H1 (cell line): Measurements from ENCODE around the gene LPP. TPM values are rescaled to one million over a fixed set of nuclear protein-coding genes. Genes with fewer than 3 reads are reported as not detected.

Experiments
- ATF3 ChIP-seq: IDR thresholded peaks from 2 replicates; pipeline ENCODE4 v1.6.1; 2011; ENCODE audit warnings: low read depth, mild to moderate bottlenecking, low read length; ENCODE audit not compliant: insufficient read depth
- CBX8 ChIP-seq: fragments of 300-800, 300-1000 bp; sonication (generic); IDR thresholded peaks from 2 replicates; pipeline ENCODE4 v1.7.1; 2016; ENCODE audit warnings: low read depth, low read length, borderline replicate concordance
- CHD1 ChIP-seq: IDR thresholded peaks from 2 replicates; pipeline ENCODE4 v1.6.1; 2012; ENCODE audit warnings: low read depth, low read length, improper control_type of control experiment
- CREB1 ChIP-seq: IDR thresholded peaks from 2 replicates; pipeline ENCODE4 v1.6.1; 2012; ENCODE audit warnings: inconsistent platforms
- HDAC6 ChIP-seq: IDR thresholded peaks from one replicate; pipeline ENCODE4 v1.7.1; 2012; ENCODE audit warnings: low read depth, mild to moderate bottlenecking, inconsistent platforms, low read length, moderate library complexity
- JUND ChIP-seq: IDR thresholded peaks from 2 replicates; pipeline ENCODE4 v1.6.1; 2011; ENCODE audit warnings: mild to moderate bottlenecking, improper control_type of control experiment, low read length
- YY1 ChIP-seq: IDR thresholded peaks from 2 replicates; pipeline ENCODE4 v1.6.1; 2011; ENCODE audit warnings: low read depth, mild to moderate bottlenecking, low read length
- polyA plus RNA-seq, 7 experiments: library from polyadenylated mRNA; depleted of rRNA in 3 of 7; stranded (reverse) in 5 of 7; unstranded in 2 of 7; fragments of >200 nt in 5 of 7; fragments of 200-250 nt in 2 of 7; gene quantifications; 1 replicate in 5 of 7; 2 replicates in 1 of 7; 4 replicates in 1 of 7; pipeline versions ENCODE4 v1.2.1 to v1.2.3, GENCODE V29; 2011 to 2013; ENCODE audit warnings: missing spikeins in 2 of 7, mixed read lengths in 2 of 7
- total RNA-seq: library from RNA; stranded (reverse); fragmentation: NEBNext Ultra II Directional; extraction: Animal tissue kit (Norgen Biotek cat#: 25700); gene quantifications from 2 replicates; pipeline ENCODE4 v1.2.1, GENCODE V29; 2021

The LPP gene
- total and polyA plus RNA-seq, 2 of the 8 experiments (the other 6 are each of a cell fraction or from before 2014, with no cell fraction given): 10.0 to 53.3 TPM

GRCh38 chr3:188191460-188191859 is 37.5 kb downstream of the LPP start (continued):
- no peak for TF ChIP-seq HDAC6
- no peak for TF ChIP-seq ATF3
- TF ChIP-seq JUND: no peak
- no peak for TF ChIP-seq CHD1
- no peak for TF ChIP-seq YY1
- no peak for TF ChIP-seq CBX8
- no peak for TF ChIP-seq CREB1
